Measurements from ENCODE around the gene LYRM2. TPM values are rescaled to one million over a fixed set of nuclear protein-coding genes. Genes with fewer than 3 reads are reported as not detected.
"Not testable (repeated sequence)": the region's sequence is repeated elsewhere in the genome, so short reads cannot be mapped to it uniquely, and the experiment has no call there.

LYRM2 gene
- polyA plus RNA-seq, 3 donors: 9.5 to 26.7 (median 13.8) TPM

DNA sequence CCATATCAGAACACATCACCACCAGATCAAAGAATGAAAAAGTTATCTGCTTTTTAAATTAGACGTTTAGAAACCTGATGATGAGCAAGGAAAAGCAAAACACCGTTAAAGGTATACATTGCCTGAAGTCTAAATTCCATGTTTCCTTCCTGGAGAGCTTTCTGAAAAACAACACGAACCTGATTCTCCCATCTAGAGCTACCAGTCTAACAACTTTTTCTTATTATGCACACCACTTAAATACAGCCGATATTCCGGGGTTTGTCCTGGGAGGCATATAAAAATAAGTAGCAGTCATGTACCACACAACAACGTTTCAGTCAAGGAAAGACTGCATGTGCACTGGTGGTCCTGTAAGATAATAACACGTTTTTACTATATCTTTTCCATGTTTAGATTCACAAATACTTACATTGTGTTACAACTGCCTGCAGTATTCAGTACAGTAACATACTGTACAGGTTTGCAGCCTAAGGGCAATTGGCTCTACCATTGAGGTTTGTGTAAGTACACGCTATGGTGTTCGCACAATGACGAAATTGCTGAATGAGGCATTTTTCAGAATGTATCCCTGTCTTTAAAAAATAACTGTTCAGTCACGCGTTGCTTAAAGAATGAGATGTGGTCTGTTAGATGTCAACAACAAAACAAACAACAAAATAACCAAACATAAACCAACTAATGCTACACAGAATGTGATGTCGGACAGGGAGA lies 19.1 kb upstream of the LYRM2 start:
- H3K27ac ChIP-seq (ENCODE audit: low read depth, low read length): no peak overlapping the region
- 86 to 92% (median 92%) methylated on average over 13 of the region's 13 CpGs for WGBS, 3 donors

DNA sequence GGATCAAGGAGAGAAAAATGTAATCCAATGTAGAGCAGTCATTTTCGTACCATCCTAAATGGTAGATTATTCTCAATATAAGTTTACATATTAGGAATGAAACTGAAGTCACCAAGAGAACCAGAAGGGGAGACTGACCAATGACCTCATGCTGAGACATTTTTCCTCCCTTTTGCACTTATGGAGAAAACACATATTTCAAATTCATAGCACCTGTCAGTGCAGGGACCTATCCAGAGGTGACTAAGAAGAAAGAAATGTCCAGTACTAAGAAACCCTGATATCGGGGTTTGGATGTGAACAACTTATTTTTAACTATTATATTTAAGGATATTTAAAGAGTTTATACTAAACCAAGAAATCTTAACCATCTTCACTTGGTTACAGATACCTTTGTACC lies 16.6 kb upstream of the LYRM2 start:
- WGBS, 3 donors: 86 to 90% (median 89%) methylated on average over 2 of the region's 2 CpGs
- no peak overlapping the region for H3K27ac ChIP-seq (ENCODE audit: low read depth, low read length)

DNA sequence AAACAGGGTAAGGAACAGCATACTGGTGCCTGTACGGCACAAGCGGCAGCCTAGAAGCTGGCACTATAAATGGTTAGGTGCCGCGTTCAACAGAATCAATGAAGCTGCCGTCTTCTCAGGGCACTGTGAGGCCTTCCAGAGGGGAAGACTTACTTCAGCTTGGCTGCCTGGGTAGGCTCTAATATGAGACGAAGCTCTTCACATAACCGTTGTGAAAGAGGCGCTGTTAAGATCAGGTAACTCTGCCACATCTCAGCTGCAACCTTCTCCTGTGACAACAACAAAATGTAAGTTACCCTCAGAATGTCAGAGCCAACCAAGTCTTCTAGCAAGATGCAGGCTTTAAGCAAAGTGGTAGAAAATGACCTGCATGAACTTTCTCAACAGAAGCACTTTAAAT lies 12.0 kb upstream of the LYRM2 start:
- WGBS, 3 donors: 92 to 93% (median 92%) methylated on average over 8 of the region's 8 CpGs
- H3K27ac ChIP-seq (ENCODE audit: low read depth, low read length): no peak overlapping the region

DNA sequence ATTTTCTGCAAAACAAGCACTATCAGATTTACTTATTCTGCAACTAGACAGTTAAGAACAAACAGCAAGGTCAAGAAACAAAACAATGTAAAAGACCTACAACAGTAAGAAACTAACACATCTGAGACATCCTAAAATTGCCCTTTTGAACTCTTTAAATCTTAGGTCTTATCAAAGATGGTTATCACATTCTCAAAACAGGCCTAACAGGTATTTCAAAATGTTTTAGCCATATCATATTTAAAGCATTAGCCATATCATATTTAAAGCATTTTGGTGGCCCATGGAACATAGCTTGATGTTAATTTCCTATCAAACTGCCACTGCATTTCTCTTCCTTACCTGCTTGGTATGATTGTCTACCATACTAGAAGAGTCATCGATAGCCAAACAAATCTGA lies 11.1 kb upstream of the LYRM2 start:
- H3K27ac ChIP-seq (ENCODE audit: low read depth, low read length): no peak overlapping the region
- WGBS, 3 donors: 99 to 100% (median 100%) methylated on average over 1 of the region's 1 CpG

DNA sequence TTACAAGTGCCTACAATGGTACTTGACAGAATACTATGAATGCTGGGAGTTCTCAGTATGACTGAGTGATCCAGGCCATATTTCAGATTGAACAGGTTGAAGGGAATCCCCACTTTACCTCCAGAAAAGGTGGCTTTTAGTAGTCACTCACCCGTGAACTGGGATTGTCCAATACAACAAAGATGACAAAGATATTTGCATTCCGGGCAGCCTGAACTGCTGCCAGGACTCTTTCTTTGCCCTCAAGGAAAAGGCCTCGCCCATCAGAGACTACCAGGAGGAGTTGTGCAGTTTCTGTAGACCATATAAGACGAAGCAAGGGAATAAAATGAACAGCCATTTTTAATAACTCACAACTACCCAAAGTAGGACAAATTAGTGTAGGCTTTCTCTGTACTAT lies 6.3 kb upstream of the LYRM2 start:
- 76 to 89% (median 88%) methylated on average over 4 of the region's 4 CpGs for WGBS, 3 donors
- no peak overlapping the region for H3K27ac ChIP-seq (ENCODE audit: low read depth, low read length)

DNA sequence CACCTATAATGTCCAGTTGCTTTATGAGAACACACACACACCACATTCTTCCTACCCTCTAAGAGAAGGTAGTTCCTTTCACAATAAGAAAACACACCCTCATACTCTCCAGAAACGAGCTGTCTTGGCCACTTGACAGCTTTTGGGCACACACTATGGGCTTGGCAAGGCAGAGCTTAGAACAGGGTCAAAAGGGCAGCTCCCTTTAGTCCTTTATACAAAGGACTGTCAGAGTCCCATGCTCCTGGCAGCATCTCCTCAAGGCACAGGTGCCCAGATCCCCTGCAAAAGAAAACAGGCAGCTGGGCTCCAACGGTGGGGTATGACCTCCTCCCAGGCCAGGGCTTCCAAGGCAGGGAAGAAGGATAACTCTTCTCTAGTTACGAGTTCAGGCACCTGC lies 4.9 kb upstream of the LYRM2 start:
- H3K27ac ChIP-seq (ENCODE audit: low read depth, low read length): no peak overlapping the region
- 55 to 69% (median 64%) methylated on average over 3 of the region's 3 CpGs for WGBS, 3 donors

DNA sequence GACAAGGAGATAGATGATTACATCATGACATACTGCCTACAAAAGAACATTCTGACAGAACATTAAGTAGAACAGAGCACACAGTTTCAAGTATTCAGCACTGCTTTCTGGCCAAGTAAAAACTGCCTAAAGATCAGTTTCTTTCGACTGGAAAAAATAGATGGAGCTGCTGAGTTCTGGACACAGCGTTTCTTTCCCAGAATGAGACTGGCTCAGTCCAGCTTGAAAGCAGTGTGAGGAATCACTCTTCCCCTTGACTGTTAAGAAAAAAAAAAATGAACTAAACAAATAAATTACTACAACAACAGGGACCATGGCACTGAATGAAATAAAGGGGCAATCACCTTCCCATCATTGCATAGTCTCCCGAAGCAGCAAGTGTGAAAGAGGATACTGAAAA lies 4.4 kb upstream of the LYRM2 start:
- WGBS, 3 donors: 69 to 89% (median 85%) methylated on average over 3 of the region's 3 CpGs
- H3K27ac ChIP-seq (ENCODE audit: low read depth, low read length): no peak overlapping the region

DNA sequence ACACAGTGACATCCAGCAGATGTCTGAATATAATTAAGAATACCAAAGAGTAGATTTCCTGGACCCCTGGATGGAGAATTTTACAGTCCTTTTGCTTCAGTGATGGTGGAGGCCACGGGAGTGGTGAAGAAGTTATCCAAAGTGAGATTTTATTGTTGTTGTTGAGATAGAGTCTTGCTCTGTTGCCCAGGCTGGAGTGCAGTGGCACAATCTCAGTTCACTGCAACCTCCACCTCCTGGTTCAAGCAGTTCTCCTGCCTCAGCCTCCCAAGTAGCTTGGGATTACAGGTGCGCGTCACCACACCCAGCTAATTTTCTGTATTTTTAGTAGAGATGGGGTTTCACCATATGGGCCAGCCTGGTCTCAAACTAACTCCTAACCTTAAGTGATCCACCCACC lies 3.0 kb upstream of the LYRM2 start:
- 97 to 100% (median 98%) methylated on average over 3 of the region's 3 CpGs for WGBS, 3 donors
- H3K27ac ChIP-seq (ENCODE audit: low read depth, low read length): not testable (repeated sequence)

DNA sequence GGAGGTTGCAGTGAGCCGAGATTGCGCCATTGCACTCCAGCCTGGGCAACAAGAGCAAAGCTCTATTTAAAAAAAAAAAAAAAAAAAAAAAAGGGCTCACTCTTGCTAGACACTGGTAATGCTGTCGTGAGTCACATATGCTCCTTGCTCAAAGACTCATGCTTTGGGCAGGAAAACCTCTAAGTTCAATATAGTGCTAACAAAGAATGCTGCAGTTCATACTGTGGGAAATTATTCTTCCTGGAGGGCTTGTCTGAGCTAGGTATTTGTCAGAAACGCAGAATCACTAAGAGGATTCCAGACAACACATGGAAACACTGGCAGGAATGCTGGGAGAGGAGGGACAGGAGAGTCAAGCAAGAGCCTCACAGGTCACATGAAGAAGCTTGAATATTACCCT lies 2.3 kb upstream of the LYRM2 start:
- H3K27ac ChIP-seq (ENCODE audit: low read depth, low read length): no peak overlapping the region
- 93 to 97% (median 93%) methylated on average over 4 of the region's 4 CpGs for WGBS, 3 donors

DNA sequence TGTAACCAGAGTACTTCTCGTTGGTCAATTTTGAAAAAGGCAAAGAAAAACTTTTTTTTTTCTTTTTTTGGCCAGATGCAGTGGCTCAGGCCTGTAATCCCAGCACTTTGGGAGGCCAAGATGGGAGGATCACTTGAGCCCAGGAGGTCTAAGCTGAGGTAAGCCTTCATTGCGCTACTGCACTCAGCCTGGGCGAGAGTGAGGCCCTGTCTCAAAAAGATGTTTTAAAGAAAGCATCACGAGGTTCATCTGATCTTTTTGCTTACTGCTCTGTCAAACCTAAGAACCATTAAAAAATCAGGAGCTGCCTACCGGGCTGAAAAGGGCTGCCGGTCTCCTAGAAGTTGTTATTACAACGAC lies 607 bp downstream of the LYRM2 start:
- 9 to 17% (median 16%) methylated on average over 7 of the region's 7 CpGs for WGBS, 3 donors

DNA sequence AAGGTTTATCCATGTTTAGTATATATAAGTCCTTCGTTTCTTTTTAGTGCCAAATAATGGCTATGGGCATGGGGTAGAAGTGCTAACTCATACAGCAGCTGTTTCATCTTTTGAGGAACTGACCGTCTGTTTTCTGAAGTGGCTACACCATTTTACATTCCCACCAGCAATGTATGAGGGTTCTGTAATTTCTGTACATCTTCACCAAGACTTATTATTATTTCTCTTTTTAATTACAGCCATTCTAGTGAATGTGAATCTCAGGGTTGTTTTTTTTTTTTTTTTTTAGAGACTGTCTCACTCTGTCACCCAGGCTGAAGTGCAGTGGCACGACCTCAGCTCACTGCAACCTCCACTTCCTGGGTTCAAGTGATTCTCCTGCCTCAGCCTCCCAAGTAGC lies 2.1 kb downstream of the LYRM2 start:
- WGBS, 3 donors: 94 to 100% (median 98%) methylated on average over 3 of the region's 3 CpGs
- H3K27ac ChIP-seq (ENCODE audit: low read depth, low read length): not testable (repeated sequence)

More for the DNA sequence above, 607 bp downstream of the LYRM2 start:
- H3K27ac ChIP-seq (ENCODE audit: low read depth, low read length): no peak overlapping the region

DNA sequence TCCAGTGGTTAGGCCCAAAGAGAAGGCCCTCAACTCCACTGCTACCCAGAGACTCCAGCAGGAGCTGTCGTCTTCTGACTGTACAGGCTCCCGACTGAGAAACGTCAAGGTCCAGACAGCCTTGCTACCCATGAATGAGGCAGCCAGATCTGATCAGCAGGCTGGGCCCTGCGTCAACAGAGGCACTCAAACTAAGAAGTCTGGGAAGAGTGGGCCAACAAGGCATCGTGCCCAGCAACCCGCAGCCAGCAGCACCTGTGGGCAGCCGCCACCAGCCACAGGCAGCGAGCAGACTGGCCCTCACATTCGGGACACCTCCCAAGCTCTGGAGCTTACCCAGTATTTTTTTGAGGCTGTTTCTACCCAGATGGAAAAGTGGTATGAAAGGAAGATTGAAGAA lies 8.1 kb downstream of the LYRM2 start:
- 78 to 90% (median 90%) methylated on average over 9 of the region's 9 CpGs for WGBS, 3 donors
- no peak overlapping the region for H3K27ac ChIP-seq (ENCODE audit: low read depth, low read length)

DNA sequence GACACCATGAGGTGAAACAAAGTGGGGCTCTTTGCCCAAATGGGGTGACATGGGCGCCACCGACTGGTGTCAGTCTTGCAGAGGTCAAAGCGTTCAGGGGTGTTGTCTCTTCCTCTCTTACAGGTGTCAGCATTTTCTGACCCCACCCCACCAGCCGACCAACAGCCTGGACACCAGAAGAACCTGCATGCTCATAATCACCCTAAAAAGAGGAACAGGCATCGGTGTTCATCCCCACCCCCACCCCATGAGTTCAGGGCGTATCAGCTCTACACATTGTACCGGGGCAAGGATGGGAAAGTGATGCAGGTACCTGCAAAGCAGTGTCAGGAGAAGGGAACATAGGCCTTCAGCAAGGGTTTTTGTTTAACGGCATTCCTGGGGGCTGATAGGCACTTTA lies 14.8 kb downstream of the LYRM2 start:
- H3K27ac ChIP-seq (ENCODE audit: low read depth, low read length): no peak overlapping the region
- WGBS, 3 donors: 89 to 93% (median 89%) methylated on average over 8 of the region's 8 CpGs

DNA sequence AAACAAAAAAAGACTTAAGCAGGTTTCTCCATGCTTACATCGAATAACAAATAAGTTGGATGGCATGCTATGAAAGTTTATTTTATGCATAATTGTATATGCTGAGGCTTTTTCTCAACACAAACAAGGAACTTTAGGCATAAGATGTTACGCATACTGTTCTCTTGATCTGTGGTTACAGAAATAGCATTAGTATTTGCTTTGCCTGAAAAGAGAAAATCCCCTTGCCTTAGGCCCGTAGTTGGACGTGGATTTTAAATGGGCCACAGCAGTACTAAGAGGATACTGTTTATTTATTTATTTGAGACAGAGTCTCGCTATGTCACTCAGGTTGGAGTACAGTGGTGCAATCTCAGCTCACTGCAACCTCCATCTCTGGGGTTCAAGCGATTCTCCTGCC lies 19.0 kb downstream of the LYRM2 start:
- 95 to 97% (median 96%) methylated on average over 6 of the region's 6 CpGs for WGBS, 3 donors

DNA sequence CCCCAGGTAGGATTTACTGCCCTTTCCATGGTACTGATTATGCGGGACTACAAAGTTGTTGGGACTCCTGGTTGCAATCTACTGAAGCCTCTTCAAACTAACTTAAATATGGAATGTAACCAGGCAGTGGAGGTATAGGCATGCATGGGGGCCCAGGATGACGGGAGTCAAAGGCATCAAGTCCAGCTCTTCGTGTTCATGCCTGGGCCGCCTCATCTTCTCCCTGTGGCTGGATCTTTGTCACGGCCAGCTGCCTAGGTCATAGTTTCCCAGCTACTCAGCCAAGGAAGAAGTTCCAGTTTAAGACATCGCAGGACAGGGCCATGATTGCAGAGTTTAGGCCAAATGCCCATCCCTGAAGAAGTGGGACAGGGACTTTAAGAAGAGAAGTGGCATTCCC lies 20.5 kb downstream of the LYRM2 start:
- WGBS, 3 donors: 90 to 99% (median 97%) methylated on average over 6 of the region's 6 CpGs
- H3K27ac ChIP-seq (ENCODE audit: low read depth, low read length): no peak overlapping the region

More for the DNA sequence above, 19.0 kb downstream of the LYRM2 start:
- no peak overlapping the region for H3K27ac ChIP-seq (ENCODE audit: low read depth, low read length)

DNA sequence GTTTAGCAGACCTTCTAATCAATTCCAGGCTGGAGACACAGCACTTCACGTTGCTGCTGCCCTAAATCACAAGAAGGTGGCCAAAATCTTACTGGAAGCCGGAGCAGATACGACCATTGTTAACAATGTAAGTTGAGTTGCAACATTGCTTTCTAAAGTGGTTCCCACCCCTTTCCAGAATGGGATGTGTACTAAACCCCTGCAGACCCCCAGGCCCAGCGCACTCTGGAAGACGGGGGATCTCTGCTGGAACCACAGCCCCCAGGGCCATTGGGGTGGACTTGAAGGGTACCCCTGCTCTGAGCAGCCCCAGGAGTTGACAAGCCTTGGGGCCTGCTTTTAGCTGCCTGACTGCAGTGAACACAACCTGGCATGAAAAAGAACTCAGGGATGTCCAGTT lies 22.0 kb downstream of the LYRM2 start:
- WGBS, 3 donors: 88 to 94% (median 91%) methylated on average over 5 of the region's 5 CpGs
- no peak overlapping the region for H3K27ac ChIP-seq (ENCODE audit: low read depth, low read length)

DNA sequence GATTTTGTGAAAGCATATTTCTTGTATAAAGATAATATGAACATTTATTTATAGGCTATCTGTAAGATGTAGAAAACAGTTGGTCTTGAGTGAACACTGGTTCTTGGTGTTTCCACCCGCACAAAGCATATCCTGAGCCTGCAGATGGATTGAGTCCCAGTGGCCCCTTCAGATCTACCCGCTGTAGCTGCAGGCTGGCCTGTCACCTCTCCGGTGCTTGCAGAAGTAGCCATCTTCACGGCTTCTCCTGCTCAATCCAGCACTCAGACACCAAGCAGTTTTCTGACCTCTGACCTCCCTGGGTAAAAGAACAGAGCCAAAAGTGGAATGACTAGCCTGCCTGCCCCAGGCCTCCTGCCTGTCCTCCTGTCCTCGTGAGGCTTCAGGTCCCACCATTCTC lies 22.7 kb downstream of the LYRM2 start:
- 85 to 94% (median 91%) methylated on average over 5 of the region's 5 CpGs for WGBS, 3 donors
- no peak overlapping the region for H3K27ac ChIP-seq (ENCODE audit: low read depth, low read length)

DNA sequence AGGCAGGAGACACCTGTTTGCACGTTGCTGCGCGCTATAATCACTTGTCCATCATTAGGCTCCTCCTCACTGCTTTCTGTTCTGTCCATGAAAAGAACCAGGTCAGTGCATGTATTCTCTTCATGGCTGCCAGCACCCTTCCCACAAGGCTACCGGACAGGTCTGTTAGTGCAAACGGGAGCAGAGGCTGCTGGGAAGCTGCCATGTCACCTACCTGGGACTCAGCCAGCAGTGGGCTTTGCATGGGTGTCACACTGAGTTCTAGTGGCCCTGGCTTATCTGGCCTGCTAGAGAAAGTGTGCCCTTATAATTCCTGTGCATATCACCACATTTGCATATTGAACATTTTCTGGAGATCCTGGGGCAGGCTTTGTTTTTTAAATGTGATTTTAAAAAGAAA lies 24.8 kb downstream of the LYRM2 start:
- H3K27ac ChIP-seq (ENCODE audit: low read depth, low read length): no peak overlapping the region
- WGBS, 3 donors: 68 to 90% (median 78%) methylated on average over 5 of the region's 5 CpGs

DNA sequence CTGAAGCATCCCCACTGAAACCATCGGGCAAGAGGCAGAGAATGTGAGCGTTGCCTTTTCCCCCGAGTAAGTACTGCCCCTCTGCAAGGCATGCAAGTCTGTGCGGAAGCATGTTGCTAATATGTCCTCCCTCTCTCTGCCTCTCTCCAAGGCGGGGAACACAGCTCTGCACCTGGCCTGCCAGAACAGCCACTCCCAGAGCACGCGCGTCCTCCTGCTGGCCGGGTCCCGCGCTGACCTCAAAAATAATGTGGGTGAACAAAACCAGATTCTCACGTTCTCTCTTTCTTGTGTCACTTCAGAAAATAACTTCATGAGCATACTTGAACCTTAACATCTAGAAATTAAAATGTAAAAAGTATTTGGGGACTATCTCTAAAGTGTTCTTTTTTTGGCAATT lies 26.4 kb downstream of the LYRM2 start:
- WGBS, 3 donors: 85 to 91% (median 91%) methylated on average over 12 of the region's 12 CpGs
- no peak overlapping the region for H3K27ac ChIP-seq (ENCODE audit: low read depth, low read length)

DNA sequence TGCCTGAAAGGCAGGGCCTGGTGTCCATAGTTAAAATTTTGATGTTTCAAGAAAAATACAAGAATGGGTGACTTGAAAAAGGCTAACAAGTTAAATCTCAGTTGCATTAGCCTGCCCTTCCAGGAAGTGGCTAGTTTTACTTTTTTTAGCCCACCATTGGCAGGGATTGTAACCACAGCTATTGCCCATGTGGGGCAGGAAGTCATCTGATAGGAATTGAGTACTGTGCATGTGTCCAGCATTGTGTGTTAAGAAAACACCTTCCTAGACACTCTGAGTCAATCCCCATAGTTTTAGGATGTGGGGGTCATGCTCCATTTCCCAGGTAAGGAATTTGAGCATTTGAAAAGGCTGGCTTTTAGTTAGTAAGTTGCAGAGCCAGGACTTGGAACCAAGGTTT lies 26.9 kb downstream of the LYRM2 start:
- H3K27ac ChIP-seq (ENCODE audit: low read depth, low read length): no peak overlapping the region

DNA sequence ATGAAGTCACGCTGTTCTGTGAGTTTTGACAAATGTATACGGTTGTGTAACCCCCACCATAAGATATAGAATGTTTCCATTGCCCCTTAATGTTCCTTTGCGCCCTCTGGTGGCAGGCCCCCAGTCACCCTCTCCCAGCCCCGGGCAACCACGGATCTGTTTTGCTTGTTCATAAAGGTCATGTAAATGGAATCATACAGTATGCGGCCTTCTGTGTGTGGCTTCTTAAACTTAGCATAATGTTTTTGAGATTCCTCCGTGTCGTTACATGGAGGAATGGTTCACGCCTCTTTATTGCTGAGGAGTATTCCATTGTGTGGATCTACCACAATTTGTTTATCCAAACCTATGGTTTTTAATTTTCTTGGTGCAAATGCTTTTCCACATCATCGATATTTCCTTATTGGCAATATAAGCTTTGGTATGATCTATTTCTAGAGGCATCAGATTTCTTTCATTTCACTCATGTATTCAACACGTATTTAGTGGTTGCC lies 28.4 kb downstream of the LYRM2 start:
- 38 to 53% (median 50%) methylated on average over 11 of the region's 11 CpGs for WGBS, 3 donors
- H3K27ac ChIP-seq (ENCODE audit: low read depth, low read length): no peak overlapping the region

Data from adipose tissue (tissue), 3 donors.